ENCODE results near the gene TNFAIP3.

TNFAIP3 gene

DNA sequence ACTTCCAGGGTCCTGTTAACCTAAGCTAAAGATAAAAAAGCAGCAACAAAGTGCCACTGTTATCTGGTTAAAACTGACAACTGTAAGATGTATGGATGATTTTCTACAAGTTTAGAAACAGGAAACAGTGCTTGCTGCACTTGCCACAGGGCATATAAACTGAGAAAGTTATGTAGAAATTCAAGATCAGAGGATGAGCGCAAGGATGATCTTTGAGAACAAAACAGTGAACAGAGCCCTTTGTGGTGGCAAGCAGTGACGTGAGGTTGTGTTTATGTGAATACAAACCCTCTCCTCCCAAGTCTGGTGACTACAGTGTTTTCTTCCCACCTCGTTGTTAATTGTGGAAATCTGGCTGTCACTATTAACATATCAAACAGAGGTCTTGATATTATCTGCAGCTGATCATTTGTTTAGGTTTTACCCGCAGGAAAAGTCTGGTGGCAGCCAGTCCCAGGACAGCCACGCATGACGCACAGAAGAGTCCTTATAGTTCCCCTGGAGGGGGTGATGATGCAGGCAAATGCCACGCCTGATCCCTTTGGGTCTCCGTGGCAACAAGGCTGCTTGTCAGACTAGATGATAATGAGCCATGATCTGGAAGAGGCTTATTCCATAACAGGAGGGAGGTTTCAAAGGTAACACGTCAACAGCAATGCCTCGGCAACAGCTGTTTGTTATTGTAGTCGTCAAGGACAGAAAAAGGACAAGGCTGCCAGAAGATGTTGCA, 43.1 kb upstream of the TNFAIP3 start:
- TF ChIP-seq, protein P1, sequence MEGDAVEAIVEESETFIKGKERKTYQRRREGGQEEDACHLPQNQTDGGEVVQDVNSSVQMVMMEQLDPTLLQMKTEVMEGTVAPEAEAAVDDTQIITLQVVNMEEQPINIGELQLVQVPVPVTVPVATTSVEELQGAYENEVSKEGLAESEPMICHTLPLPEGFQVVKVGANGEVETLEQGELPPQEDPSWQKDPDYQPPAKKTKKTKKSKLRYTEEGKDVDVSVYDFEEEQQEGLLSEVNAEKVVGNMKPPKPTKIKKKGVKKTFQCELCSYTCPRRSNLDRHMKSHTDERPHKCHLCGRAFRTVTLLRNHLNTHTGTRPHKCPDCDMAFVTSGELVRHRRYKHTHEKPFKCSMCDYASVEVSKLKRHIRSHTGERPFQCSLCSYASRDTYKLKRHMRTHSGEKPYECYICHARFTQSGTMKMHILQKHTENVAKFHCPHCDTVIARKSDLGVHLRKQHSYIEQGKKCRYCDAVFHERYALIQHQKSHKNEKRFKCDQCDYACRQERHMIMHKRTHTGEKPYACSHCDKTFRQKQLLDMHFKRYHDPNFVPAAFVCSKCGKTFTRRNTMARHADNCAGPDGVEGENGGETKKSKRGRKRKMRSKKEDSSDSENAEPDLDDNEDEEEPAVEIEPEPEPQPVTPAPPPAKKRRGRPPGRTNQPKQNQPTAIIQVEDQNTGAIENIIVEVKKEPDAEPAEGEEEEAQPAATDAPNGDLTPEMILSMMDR (IDR thresholded peaks at IDR 0.05; ENCODE audit: borderline replicate concordance, insufficient read depth, low read depth, low read length) = no peak
- no peak overlapping the region for H3K4me3 ChIP-seq (ENCODE audit: low read depth, low read length)

- TF ChIP-seq, protein P1 (IDR thresholded peaks at IDR 0.05; ENCODE audit: borderline replicate concordance, insufficient read depth, low read depth, low read length) = no peak
- no peak overlapping the region for H3K4me3 ChIP-seq (ENCODE audit: low read depth, low read length)
Observed at GRCh38 chr6:137824556-137824879, 42.5 kb upstream of the TNFAIP3 start.

DNA sequence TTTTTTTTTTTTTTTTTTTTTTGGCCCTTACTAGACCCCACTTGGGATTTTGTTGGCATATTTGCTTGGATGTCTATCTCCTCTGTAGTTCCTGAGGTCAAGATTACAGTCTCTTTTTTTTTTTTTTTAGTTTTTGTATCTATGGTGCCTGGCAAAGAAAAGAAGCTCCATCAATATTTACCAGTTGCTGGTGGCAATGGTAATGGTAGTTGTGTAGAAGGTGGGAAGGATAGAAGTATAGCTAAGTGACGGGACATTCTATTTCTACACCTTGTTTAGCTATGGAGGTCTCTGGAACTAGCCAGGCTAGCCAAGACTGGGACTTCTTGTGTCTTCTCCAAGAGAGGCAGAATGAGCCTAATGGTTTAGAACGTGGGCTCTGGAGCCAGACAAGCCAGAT, 42.2 kb upstream of the TNFAIP3 start:
- TF ChIP-seq, protein P1 (IDR thresholded peaks at IDR 0.05; ENCODE audit: borderline replicate concordance, insufficient read depth, low read depth, low read length) = no peak
- H3K4me3 ChIP-seq (ENCODE audit: low read depth, low read length) = no peak overlapping the region

DNA sequence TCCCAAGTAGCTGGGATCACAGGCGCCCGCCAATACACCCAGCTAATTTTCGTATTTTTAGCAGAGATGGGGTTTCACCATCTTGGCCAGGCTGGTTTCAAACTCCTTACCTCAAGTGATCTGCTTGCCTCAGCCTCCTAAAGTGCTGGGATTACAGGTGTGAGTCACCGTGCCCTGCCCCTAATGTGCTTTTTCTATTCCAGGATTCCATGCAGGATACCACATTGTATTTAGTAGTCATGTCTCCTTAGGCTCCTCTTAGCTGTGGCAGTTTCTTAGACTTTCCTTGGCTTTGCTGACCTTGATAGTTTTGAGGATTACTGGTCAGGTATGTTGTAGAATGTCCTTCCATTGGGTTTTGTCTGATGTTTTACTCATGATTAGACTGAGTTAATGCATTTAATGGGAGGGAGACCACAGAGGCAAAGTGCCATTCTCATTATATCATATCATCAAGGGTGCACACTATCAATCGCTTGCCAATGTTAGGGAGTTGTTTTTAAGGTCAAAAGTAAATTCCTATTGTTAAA, 39.6 kb upstream of the TNFAIP3 start:
- TF ChIP-seq, protein P1 (IDR thresholded peaks at IDR 0.05; ENCODE audit: borderline replicate concordance, insufficient read depth, low read depth, low read length) = no peak
- H3K4me3 ChIP-seq (ENCODE audit: low read depth, low read length) = no peak overlapping the region

DNA sequence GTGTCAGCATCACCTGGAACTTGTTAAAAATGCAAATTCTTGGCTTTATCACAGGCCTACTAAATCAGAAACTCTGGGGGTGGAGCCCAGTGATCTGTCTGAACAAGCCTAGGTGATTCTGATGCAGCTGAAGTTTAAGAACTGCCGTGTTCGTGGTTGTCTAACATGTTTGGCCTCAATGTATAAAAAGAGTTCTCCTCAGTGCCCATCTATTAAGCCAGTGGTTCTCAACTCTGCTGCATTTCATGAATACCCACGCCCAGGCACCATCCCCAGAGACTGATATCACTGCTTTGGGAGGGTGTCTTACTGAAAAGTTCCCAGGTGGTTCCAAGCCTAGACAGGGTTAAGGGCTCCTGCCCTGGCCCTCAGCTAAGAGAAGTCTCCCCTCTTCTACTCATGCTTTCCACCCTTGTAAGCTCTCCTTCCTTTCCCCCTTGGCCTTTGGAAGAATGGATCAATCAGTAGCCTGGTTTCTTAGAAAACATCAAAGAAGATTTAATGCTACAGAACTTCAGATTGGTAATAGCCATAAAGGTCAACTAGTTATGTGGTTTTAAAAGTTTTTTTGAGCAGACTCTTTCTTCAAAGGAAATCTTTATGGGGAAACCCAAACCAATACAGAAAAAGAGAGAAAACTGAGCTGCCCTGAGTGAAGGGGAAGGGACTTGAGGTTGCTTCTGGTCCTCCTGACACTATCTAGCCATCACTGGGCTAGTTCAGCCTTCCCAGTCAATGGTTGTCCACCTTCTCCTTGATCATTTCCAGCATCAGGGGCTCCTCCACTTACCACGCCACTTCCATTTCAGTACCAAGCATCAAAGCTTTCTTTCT, 38.9 kb upstream of the TNFAIP3 start:
- no peak overlapping the region for H3K4me3 ChIP-seq (ENCODE audit: low read depth, low read length)
- TF ChIP-seq, protein P1 (IDR thresholded peaks at IDR 0.05; ENCODE audit: borderline replicate concordance, insufficient read depth, low read depth, low read length) = no peak

DNA sequence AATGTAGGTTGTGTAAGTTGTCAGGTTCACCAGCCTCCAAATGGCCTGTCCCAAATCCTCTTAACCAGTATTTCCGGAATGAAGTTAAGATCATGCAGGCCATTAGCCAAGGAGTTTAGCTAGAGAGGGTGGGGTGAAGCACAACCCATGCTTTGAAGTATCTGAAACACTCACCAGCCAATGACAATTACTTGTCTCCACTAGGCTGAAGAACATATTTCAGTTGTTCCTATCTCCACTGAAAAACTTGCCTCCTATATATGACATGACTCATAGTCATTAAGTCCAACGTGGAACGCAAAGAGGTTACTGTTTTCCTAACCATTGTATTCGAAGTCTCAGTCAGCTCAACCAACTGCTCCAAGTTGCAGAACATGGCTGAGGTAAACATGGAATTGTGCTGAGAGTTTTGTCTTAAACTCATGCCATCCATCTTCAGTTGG, 37.4 kb upstream of the TNFAIP3 start:
- TF ChIP-seq, protein P1 (IDR thresholded peaks at IDR 0.05; ENCODE audit: borderline replicate concordance, insufficient read depth, low read depth, low read length) = no peak
- no peak overlapping the region for H3K4me3 ChIP-seq (ENCODE audit: low read depth, low read length)
